ENCODE measurements around the gene CLIC4.
"Not testable (repeated sequence)": the region's sequence is repeated elsewhere in the genome, so short reads cannot be mapped to it uniquely, and the experiment has no call there.

CLIC4 gene

GRCh38 chr1:24720152-24720551 lies 25.1 kb upstream of the CLIC4 start:
- no peak for ATAC-seq

- ATAC-seq: no peak
Observed at GRCh38 chr1:24721533-24721932, 23.7 kb upstream of the CLIC4 start.

- ATAC-seq: not testable (repeated sequence)
Observed at GRCh38 chr1:24722073-24723035, 22.9 kb upstream of the CLIC4 start.

- no peak for ATAC-seq
Observed at GRCh38 chr1:24724345-24725208, 20.7 kb upstream of the CLIC4 start.

- ATAC-seq: no peak
Observed at GRCh38 chr1:24725209-24725651, 20.0 kb upstream of the CLIC4 start.

GRCh38 chr1:24726741-24727140 lies 18.5 kb upstream of the CLIC4 start:
- no peak for ATAC-seq

- peak; percentile 43 to 51 for ATAC-seq
Observed at GRCh38 chr1:24727501-24728216, 17.6 kb upstream of the CLIC4 start.

GRCh38 chr1:24728982-24729381 lies 16.3 kb upstream of the CLIC4 start:
- ATAC-seq: no peak

GRCh38 chr1:24732186-24732885 lies 12.9 kb upstream of the CLIC4 start:
- ATAC-seq: no peak

- ATAC-seq: peak in 1 of 2 donors; percentile 60
Observed at GRCh38 chr1:24733342-24733741, 11.9 kb upstream of the CLIC4 start.

GRCh38 chr1:24735156-24735508 lies 10.1 kb upstream of the CLIC4 start:
- no peak for ATAC-seq

- ATAC-seq: no peak
Observed at GRCh38 chr1:24735509-24736375, 9.5 kb upstream of the CLIC4 start.

GRCh38 chr1:24737368-24738117 lies 7.7 kb upstream of the CLIC4 start:
- no peak for ATAC-seq

- ATAC-seq: no peak
Observed at GRCh38 chr1:24739241-24739640, 6.0 kb upstream of the CLIC4 start.

- no peak for ATAC-seq
Observed at GRCh38 chr1:24742090-24742938, 2.9 kb upstream of the CLIC4 start.

GRCh38 chr1:24743404-24744211 lies 1.6 kb upstream of the CLIC4 start:
- no peak for ATAC-seq

GRCh38 chr1:24745711-24746413 lies 615 bp downstream of the CLIC4 start:
- ATAC-seq: no peak
